ENCODE results near the gene ALCAM.

Gene ALCAM

GRCh38 chr3:105499961-105500360, 133.3 kb downstream of the ALCAM start:
- no peak for DNase-seq

GRCh38 chr3:105502333-105502732, 135.6 kb downstream of the ALCAM start:
- DNase-seq: no peak

GRCh38 chr3:105503191-105503593, 136.5 kb downstream of the ALCAM start:
- no peak for DNase-seq

GRCh38 chr3:105504440-105504951, 137.8 kb downstream of the ALCAM start:
- DNase-seq: no peak

- no peak for DNase-seq
Measured at GRCh38 chr3:105505170-105505569, 138.5 kb downstream of the ALCAM start.

GRCh38 chr3:105511031-105511430, 144.3 kb downstream of the ALCAM start:
- no peak for DNase-seq

GRCh38 chr3:105512061-105512460, 145.4 kb downstream of the ALCAM start:
- DNase-seq: no peak

GRCh38 chr3:105513042-105513441, 146.3 kb downstream of the ALCAM start:
- DNase-seq: no peak

- no peak for DNase-seq
Measured at GRCh38 chr3:105513886-105514285, 147.2 kb downstream of the ALCAM start.

GRCh38 chr3:105515372-105515771, 148.7 kb downstream of the ALCAM start:
- no peak for DNase-seq

- no peak for DNase-seq
Measured at GRCh38 chr3:105516972-105517371, 150.3 kb downstream of the ALCAM start.

GRCh38 chr3:105518203-105518602, 151.5 kb downstream of the ALCAM start:
- DNase-seq: no peak

GRCh38 chr3:105518806-105519418, 152.2 kb downstream of the ALCAM start:
- DNase-seq: no peak

GRCh38 chr3:105521770-105522169, 155.1 kb downstream of the ALCAM start:
- DNase-seq: no peak

GRCh38 chr3:105523501-105523900, 156.8 kb downstream of the ALCAM start:
- no peak for DNase-seq

GRCh38 chr3:105525531-105525930, 158.8 kb downstream of the ALCAM start:
- DNase-seq: no peak

- no peak for DNase-seq
Measured at GRCh38 chr3:105526360-105527111, 159.8 kb downstream of the ALCAM start.

GRCh38 chr3:105527535-105527934, 160.8 kb downstream of the ALCAM start:
- DNase-seq: no peak

- no peak for DNase-seq
Measured at GRCh38 chr3:105527949-105528348, 161.2 kb downstream of the ALCAM start.

- no peak for DNase-seq
Measured at GRCh38 chr3:105528955-105529354, 162.2 kb downstream of the ALCAM start.

GRCh38 chr3:105529456-105529855, 162.7 kb downstream of the ALCAM start:
- DNase-seq: no peak

GRCh38 chr3:105532251-105532650, 165.5 kb downstream of the ALCAM start:
- DNase-seq: no peak

GRCh38 chr3:105533960-105534359, 167.3 kb downstream of the ALCAM start:
- DNase-seq: no peak

GRCh38 chr3:105534491-105534890, 167.8 kb downstream of the ALCAM start:
- no peak for DNase-seq
